Panc1 (cell line): Measurements from ENCODE around the gene USP3. TPM values are rescaled to one million over a fixed set of nuclear protein-coding genes. Genes with fewer than 3 reads are reported as not detected.

ENCODE experiments used
- ATAC-seq: fragments of 200-7000 bp; cut with Tn5 transposase; 2 replicates; pipeline ENCODE4 v1.9.1; 2020; ENCODE audit warnings: mild to moderate bottlenecking, moderate library complexity
- BruUV-seq: library from RNA; stranded (reverse); fragments of 400-500 nt; replicated peaks from 2 replicates; lab custom pipeline; 2021; lab: Mats Ljungman, UMichigan
- CTCF ChIA-PET: fragments of 300-600 bp; sonication (Branson Sonifier 250); formaldehyde crosslinking; loops from one replicate; lab custom pipeline; 2022; ENCODE audit warnings: antibody characterized with exemption; lab: Charles Lee
- POLR2A ChIA-PET: fragments of 300-600 bp; sonication (Branson Sonifier 250); formaldehyde crosslinking; loops from one replicate; lab custom pipeline; 2022; ENCODE audit warnings: antibody characterized with exemption; lab: Charles Lee
- DNase-seq: peaks from one replicate; pipeline ENCODE4 v3.0.0-alpha.2; 2010; ENCODE audit warnings: low read depth, low spot score
- H3K27ac ChIP-seq: 2 replicates; pipeline ENCODE4 v1.5.1; 2011; ENCODE audit warnings: mild to moderate bottlenecking, low read length, inconsistent platforms
- H3K27me3 ChIP-seq: fragments of 200-500 bp; sonication (Bioruptor generic); 2 replicates; pipeline ENCODE4 v1.6.0; 2014; ENCODE audit warnings: low read length, inconsistent platforms; ENCODE audit not compliant: control insufficient read depth, insufficient read depth
- H3K36me3 ChIP-seq: fragments of 200-500 bp; sonication (Bioruptor generic); 2 replicates; pipeline ENCODE4 v1.5.1; 2014; ENCODE audit warnings: inconsistent platforms, mild to moderate bottlenecking, low read length, moderate library complexity; ENCODE audit not compliant: control insufficient read depth, insufficient read depth
- H3K4me1 ChIP-seq: 2 replicates; pipeline ENCODE4 v1.5.1; 2011; ENCODE audit warnings: inconsistent platforms, mild to moderate bottlenecking, low read length, moderate library complexity; ENCODE audit not compliant: control insufficient read depth, insufficient read depth
- H3K4me3 ChIP-seq, 2 experiments: 2 replicates each; pipeline ENCODE4 v1.5.1; 2011 to 2012; ENCODE audit warnings: low read depth in 2 of 2, low read length in 2 of 2, mild to moderate bottlenecking in 2 of 2, inconsistent platforms in 1 of 2, moderate library complexity in 1 of 2
- H3K9me3 ChIP-seq: fragments of 200-500 bp; sonication (Bioruptor generic); 2 replicates; pipeline ENCODE4 v1.5.1; 2014; ENCODE audit warnings: low read depth, mild to moderate bottlenecking, inconsistent platforms, low read length, moderate library complexity; ENCODE audit not compliant: control insufficient read depth, insufficient read depth
- POLR2AphosphoS5 ChIP-seq: IDR thresholded peaks from 2 replicates; pipeline ENCODE4 v1.6.1; 2012; ENCODE audit warnings: mild to moderate bottlenecking, low read depth, low read length, moderate library complexity
- SIN3A ChIP-seq: IDR thresholded peaks from 2 replicates; pipeline ENCODE4 v1.6.1; 2012; ENCODE audit warnings: low read depth, mild to moderate bottlenecking, low read length, moderate library complexity, borderline replicate concordance; ENCODE audit not compliant: insufficient read depth
- TCF7L2 ChIP-seq: IDR thresholded peaks from 2 replicates; pipeline ENCODE4 v1.6.1; 2011; ENCODE audit warnings: mild to moderate bottlenecking, low read depth, low read length, inconsistent platforms
- in situ Hi-C: cut with HindIII; loops from 2 replicates; pipeline ENCODE4 v1.10.0; 2016; ENCODE audit warnings: low sequenced_read_pairs, low pct_unique_long_range_greater_than_20kb
- intact Hi-C: fragments of 100-400 bp; cut with micrococcal nuclease; formaldehyde crosslinking; loops from one replicate; pipeline ENCODE4 v1.10.0; 2022; ENCODE audit not compliant: unreplicated experiment
- total RNA-seq: library from RNA; stranded (reverse); gene quantifications from one replicate; pipeline ENCODE4 v1.2.1, GENCODE V29; 2021; ENCODE audit not compliant: unreplicated experiment
- TF ChIP-seq, protein P1 (sequence below): fragments of 450-650 bp; IDR thresholded peaks from 2 replicates; pipeline ENCODE4 v1.5.1; 2017; ENCODE audit warnings: mild to moderate bottlenecking
- TF ChIP-seq, protein P2 (sequence below), 2 experiments: IDR thresholded peaks; 2 replicates each; pipeline ENCODE4 v1.6.1; 2011 to 2012; ENCODE audit warnings: low read depth in 2 of 2, control low read depth in 1 of 2, low read length in 1 of 2, mild to moderate bottlenecking in 1 of 2, moderate library complexity in 1 of 2; ENCODE audit not compliant: insufficient read depth in 1 of 2

Gene USP3
- total RNA-seq, 1 experiment from 2014 or later, result 51.4 TPM

DNA sequence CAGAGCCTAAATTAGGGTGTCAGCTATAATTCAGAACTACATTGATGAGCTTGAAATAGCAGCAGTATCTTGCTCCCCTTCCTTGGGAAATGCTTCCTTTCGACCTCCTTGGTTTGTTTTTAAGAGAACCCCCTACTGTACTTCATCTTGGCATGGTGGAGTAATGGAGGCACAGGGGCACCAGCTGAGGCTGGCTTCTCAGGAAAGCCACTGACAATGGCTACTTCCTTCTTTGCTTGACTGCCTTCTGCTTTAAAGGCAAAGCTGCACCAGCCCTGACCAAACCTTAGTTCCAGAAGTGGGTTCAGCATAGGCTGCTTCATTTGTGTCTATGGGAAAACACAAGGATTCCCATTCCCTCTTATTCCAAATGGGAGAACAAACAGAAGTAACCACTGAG is 91.3 kb downstream of the USP3 start:
- H3K27me3 ChIP-seq, result no peaks in the 10 kb centered on the region
- BruUV-seq, result no TSS peak
- DNase-seq, result no peak
- in situ Hi-C loops (no loop called here), intact Hi-C loops (loop anchor here (5.0 kb wide), 1 partner anchor 128 kb away; no protein-coding TSS in a partner anchor)
- CTCF ChIA-PET, result no interaction called here
- H3K4me1 ChIP-seq, result peaks cover 11% of the 10 kb centered on the region; the same call in 1 of the 2 replicates
- ATAC-seq, result no peak
- peaks cover 7% of the 10 kb centered on the region; the same call in 1 of the 2 replicates for H3K36me3 ChIP-seq
- POLR2A ChIA-PET, result interaction anchor here (0.7 kb wide), 1 partner anchor 92 kb away, joined by 3 read pairs; the partner anchor contains the start of gene USP3
- TF ChIP-seq TCF7L2 (no peak), POLR2AphosphoS5 (no peak), SIN3A (no peak)
- TF ChIP-seq, protein P1, sequence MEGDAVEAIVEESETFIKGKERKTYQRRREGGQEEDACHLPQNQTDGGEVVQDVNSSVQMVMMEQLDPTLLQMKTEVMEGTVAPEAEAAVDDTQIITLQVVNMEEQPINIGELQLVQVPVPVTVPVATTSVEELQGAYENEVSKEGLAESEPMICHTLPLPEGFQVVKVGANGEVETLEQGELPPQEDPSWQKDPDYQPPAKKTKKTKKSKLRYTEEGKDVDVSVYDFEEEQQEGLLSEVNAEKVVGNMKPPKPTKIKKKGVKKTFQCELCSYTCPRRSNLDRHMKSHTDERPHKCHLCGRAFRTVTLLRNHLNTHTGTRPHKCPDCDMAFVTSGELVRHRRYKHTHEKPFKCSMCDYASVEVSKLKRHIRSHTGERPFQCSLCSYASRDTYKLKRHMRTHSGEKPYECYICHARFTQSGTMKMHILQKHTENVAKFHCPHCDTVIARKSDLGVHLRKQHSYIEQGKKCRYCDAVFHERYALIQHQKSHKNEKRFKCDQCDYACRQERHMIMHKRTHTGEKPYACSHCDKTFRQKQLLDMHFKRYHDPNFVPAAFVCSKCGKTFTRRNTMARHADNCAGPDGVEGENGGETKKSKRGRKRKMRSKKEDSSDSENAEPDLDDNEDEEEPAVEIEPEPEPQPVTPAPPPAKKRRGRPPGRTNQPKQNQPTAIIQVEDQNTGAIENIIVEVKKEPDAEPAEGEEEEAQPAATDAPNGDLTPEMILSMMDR, result no peak
- TF ChIP-seq, protein P2, sequence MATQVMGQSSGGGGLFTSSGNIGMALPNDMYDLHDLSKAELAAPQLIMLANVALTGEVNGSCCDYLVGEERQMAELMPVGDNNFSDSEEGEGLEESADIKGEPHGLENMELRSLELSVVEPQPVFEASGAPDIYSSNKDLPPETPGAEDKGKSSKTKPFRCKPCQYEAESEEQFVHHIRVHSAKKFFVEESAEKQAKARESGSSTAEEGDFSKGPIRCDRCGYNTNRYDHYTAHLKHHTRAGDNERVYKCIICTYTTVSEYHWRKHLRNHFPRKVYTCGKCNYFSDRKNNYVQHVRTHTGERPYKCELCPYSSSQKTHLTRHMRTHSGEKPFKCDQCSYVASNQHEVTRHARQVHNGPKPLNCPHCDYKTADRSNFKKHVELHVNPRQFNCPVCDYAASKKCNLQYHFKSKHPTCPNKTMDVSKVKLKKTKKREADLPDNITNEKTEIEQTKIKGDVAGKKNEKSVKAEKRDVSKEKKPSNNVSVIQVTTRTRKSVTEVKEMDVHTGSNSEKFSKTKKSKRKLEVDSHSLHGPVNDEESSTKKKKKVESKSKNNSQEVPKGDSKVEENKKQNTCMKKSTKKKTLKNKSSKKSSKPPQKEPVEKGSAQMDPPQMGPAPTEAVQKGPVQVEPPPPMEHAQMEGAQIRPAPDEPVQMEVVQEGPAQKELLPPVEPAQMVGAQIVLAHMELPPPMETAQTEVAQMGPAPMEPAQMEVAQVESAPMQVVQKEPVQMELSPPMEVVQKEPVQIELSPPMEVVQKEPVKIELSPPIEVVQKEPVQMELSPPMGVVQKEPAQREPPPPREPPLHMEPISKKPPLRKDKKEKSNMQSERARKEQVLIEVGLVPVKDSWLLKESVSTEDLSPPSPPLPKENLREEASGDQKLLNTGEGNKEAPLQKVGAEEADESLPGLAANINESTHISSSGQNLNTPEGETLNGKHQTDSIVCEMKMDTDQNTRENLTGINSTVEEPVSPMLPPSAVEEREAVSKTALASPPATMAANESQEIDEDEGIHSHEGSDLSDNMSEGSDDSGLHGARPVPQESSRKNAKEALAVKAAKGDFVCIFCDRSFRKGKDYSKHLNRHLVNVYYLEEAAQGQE (IDR thresholded peaks at IDR 0.05; ENCODE audit: insufficient read depth in 1 of 2, low read depth in 2 of 2, low read length in 1 of 2), result no peak
- no peaks in the 10 kb centered on the region for H3K9me3 ChIP-seq
- no peak overlapping the region for H3K4me3 ChIP-seq
- no peak overlapping the region for H3K27ac ChIP-seq

DNA sequence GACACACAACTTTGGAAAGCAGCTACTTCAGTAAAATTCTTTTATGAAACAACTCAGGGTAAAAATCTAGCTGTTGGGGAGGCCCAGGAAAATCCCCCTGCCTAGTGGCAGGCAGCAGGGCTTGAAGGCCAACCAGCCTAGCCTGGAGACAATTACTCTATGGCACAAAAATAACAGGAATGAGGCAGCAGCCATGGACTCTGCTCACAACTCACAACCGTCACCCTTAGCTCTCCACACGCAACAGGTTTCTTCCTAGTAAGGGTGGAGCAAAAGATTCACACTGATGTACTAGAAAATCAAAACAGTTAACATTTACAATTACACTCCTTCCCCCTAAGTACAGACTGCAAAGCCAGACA is 92.3 kb downstream of the USP3 start:
- CTCF ChIA-PET, result no interaction called here
- no peak for ATAC-seq
- Histone ChIP-seq H3K4me1 (peaks cover 12% of the 10 kb centered on the region), H3K9me3 (no peaks in the 10 kb centered on the region), H3K27ac (no peak overlapping the region), H3K36me3 (peaks cover 4% of the 10 kb centered on the region; the same call in 1 of the 2 replicates), H3K4me3 (no peak overlapping the region), H3K27me3 (no peaks in the 10 kb centered on the region)
- DNase-seq, result no peak
- intact Hi-C loops, result loop anchor here (5.0 kb wide), 1 partner anchor 129 kb away; no protein-coding TSS in a partner anchor
- TF ChIP-seq SIN3A, result no peak
- no peak for TF ChIP-seq POLR2AphosphoS5
- TF ChIP-seq, protein P2 (IDR thresholded peaks at IDR 0.05; ENCODE audit: insufficient read depth in 1 of 2, low read depth in 2 of 2, low read length in 1 of 2), result no peak
- no peak for TF ChIP-seq TCF7L2
- TF ChIP-seq, protein P1, result no peak
- in situ Hi-C loops, result no loop called here
- POLR2A ChIA-PET, result no interaction called here
- BruUV-seq, result no TSS peak
